IMR-90 (cell line): ENCODE results near the gene ARHGAP10. TPM values are rescaled to one million over a fixed set of nuclear protein-coding genes. Genes with fewer than 3 reads are reported as not detected.

Source experiments
- ATAC-seq: fragments of 200-7000 bp; cut with Tn5 transposase; 2 replicates; pipeline ENCODE4 v1.9.1; 2020; ENCODE audit warnings: low read depth, mild to moderate bottlenecking, moderate library complexity
- BruUV-seq: library from RNA; stranded (reverse); fragments of 400-500 nt; replicated peaks from 2 replicates; lab custom pipeline; 2021; lab: Mats Ljungman, UMichigan
- CTCF ChIA-PET: fragments of 300-600 bp; formaldehyde crosslinking; extraction: SDS; loops from one replicate; lab custom pipeline; 2021; ENCODE audit warnings: antibody characterized with exemption; lab: Yijun Ruan, JAX
- POLR2A ChIA-PET: fragments of 300-600 bp; sonication (Branson Sonifier 250); formaldehyde crosslinking; loops from one replicate; lab custom pipeline; 2022; ENCODE audit warnings: antibody characterized with exemption; ENCODE audit not compliant: unreplicated experiment; lab: Charles Lee
- DNase-seq: peaks from one replicate; pipeline ENCODE4 v3.0.0; 2013
- H2AFZ ChIP-seq: replicated peaks from 2 replicates; pipeline ENCODE3; 2013; ENCODE audit warnings: low read length, mild to moderate bottlenecking; ENCODE audit not compliant: poor library complexity
- H2AK5ac ChIP-seq: 2 replicates; pipeline ENCODE4 v1.6.1; 2013; ENCODE audit warnings: low read depth, low read length, inconsistent platforms
- H2AK9ac ChIP-seq: replicated peaks from 2 replicates; pipeline ENCODE3; 2013; ENCODE audit warnings: mild to moderate bottlenecking, low read depth, low read length, moderate library complexity; ENCODE audit not compliant: poor library complexity
- H2BK120ac ChIP-seq: 2 replicates; pipeline ENCODE4 v1.6.1; 2013; ENCODE audit warnings: low read depth, low read length, inconsistent platforms
- H2BK15ac ChIP-seq: 3 replicates; pipeline ENCODE4 v1.6.1; 2013; ENCODE audit warnings: low read depth, low read length, inconsistent platforms
- H2BK20ac ChIP-seq: 2 replicates; pipeline ENCODE4 v1.6.1; 2013; ENCODE audit warnings: low read depth, mild to moderate bottlenecking, inconsistent platforms, low read length, moderate library complexity
- H2BK5ac ChIP-seq: 2 replicates; pipeline ENCODE4 v1.6.1; 2013; ENCODE audit warnings: mild to moderate bottlenecking, low read depth, low read length, inconsistent platforms; ENCODE audit not compliant: poor library complexity, severe bottlenecking
- H3K14ac ChIP-seq: replicated peaks from 2 replicates; pipeline ENCODE4 v1.6.1; 2013; ENCODE audit warnings: low read depth, low read length, inconsistent platforms
- H3K18ac ChIP-seq: 2 replicates; pipeline ENCODE4 v1.6.1; 2013; ENCODE audit warnings: low read depth, low read length, control low read depth
- H3K23ac ChIP-seq: 2 replicates; pipeline ENCODE4 v1.6.1; 2013; ENCODE audit warnings: low read depth, low read length, inconsistent platforms
- H3K27ac ChIP-seq: 2 replicates; pipeline ENCODE4 v1.5.1; 2013; ENCODE audit warnings: mild to moderate bottlenecking, control low read depth, low read length; ENCODE audit not compliant: insufficient read depth
- H3K27me3 ChIP-seq: 2 replicates; pipeline ENCODE4 v1.6.1; 2013; ENCODE audit warnings: low read length; ENCODE audit not compliant: control insufficient read depth, insufficient read depth
- H3K36me3 ChIP-seq: 2 replicates; pipeline ENCODE4 v1.6.1; 2013; ENCODE audit warnings: low read length, mixed read lengths; ENCODE audit not compliant: control insufficient read depth, insufficient read depth
- H3K4ac ChIP-seq: 2 replicates; pipeline ENCODE4 v1.6.1; 2013; ENCODE audit warnings: low read depth, low read length, inconsistent platforms
- H3K4me1 ChIP-seq: 2 replicates; pipeline ENCODE4 v1.6.1; 2013; ENCODE audit warnings: low read length, mixed read lengths; ENCODE audit not compliant: control insufficient read depth, insufficient read depth
- H3K4me2 ChIP-seq: 2 replicates; pipeline ENCODE4 v1.6.1; 2013; ENCODE audit warnings: low read depth, mild to moderate bottlenecking, control low read depth, low read length, moderate library complexity
- H3K4me3 ChIP-seq: 2 replicates; pipeline ENCODE4 v1.5.1; 2013; ENCODE audit warnings: low read depth, mild to moderate bottlenecking, control low read depth, low read length, moderate library complexity; ENCODE audit not compliant: insufficient read depth
- H3K56ac ChIP-seq: 2 replicates; pipeline ENCODE4 v1.6.1; 2013; ENCODE audit warnings: low read length, inconsistent platforms; ENCODE audit not compliant: insufficient read depth; ENCODE audit errors: extremely low read depth
- H3K79me1 ChIP-seq, 2 experiments: 2 replicates each; pipeline ENCODE4 v1.6.1; 2013; ENCODE audit warnings: low read length in 2 of 2, inconsistent platforms in 1 of 2, low read depth in 1 of 2
- H3K9ac ChIP-seq: 2 replicates; pipeline ENCODE4 v1.6.1; 2013; ENCODE audit warnings: low read depth, low read length, control low read depth
- H3K9me1 ChIP-seq: 2 replicates; pipeline ENCODE4 v1.6.1; 2013; ENCODE audit warnings: low read length, inconsistent platforms; ENCODE audit not compliant: insufficient read depth
- H3K9me3 ChIP-seq: 2 replicates; pipeline ENCODE4 v1.6.1; 2013; ENCODE audit warnings: low read length; ENCODE audit not compliant: control insufficient read depth, insufficient read depth
- H4K20me1 ChIP-seq: 2 replicates; pipeline ENCODE4 v1.6.1; 2013; ENCODE audit warnings: low read length, inconsistent platforms; ENCODE audit not compliant: insufficient read depth
- H4K5ac ChIP-seq: 2 replicates; pipeline ENCODE4 v1.6.1; 2013; ENCODE audit warnings: mild to moderate bottlenecking, low read depth, low read length, control low read depth
- H4K8ac ChIP-seq, 2 experiments: 2 replicates each; pipeline ENCODE4 v1.6.1; 2013; ENCODE audit warnings: low read depth in 2 of 2, low read length in 2 of 2, control low read depth in 1 of 2, inconsistent platforms in 1 of 2
- H4K91ac ChIP-seq: 2 replicates; pipeline ENCODE4 v1.6.1; 2013; ENCODE audit warnings: low read depth, low read length, inconsistent platforms; ENCODE audit not compliant: insufficient read depth
- BHLHE40 ChIP-seq: fragments of 150-350 bp; IDR thresholded peaks from 2 replicates; pipeline ENCODE4 v1.6.1; 2016; ENCODE audit warnings: mild to moderate bottlenecking, low read depth, low read length
- CEBPB ChIP-seq: IDR thresholded peaks from 2 replicates; pipeline ENCODE4 v1.6.1; 2012; ENCODE audit warnings: low read depth, low read length, improper control_type of control experiment
- CHD1 ChIP-seq: IDR thresholded peaks from 2 replicates; pipeline ENCODE4 v1.6.1; 2012; ENCODE audit warnings: low read depth, low read length, improper control_type of control experiment
- CTCF ChIP-seq: conservative IDR thresholded peaks from 2 replicates; pipeline ENCODE4 v1.5.1; 2012; ENCODE audit warnings: mild to moderate bottlenecking, low read depth, low read length, improper control_type of control experiment
- ELK1 ChIP-seq: fragments of 150-350 bp; IDR thresholded peaks from 2 replicates; pipeline ENCODE4 v1.6.1; 2016; ENCODE audit warnings: low read depth, mild to moderate bottlenecking, low read length, moderate library complexity, borderline replicate concordance
- MAFK ChIP-seq: IDR thresholded peaks from 2 replicates; pipeline ENCODE4 v1.6.1; 2012; ENCODE audit warnings: low read depth, low read length, improper control_type of control experiment
- MAZ ChIP-seq: IDR thresholded peaks from 2 replicates; pipeline ENCODE4 v1.6.1; 2012; ENCODE audit warnings: low read depth, mild to moderate bottlenecking, low read length, improper control_type of control experiment, moderate library complexity, borderline replicate concordance
- MXI1 ChIP-seq: IDR thresholded peaks from 2 replicates; pipeline ENCODE4 v1.6.1; 2012; ENCODE audit warnings: low read depth, mild to moderate bottlenecking, low read length, moderate library complexity, borderline replicate concordance
- NFE2L2 ChIP-seq: fragments of 150-350 bp; IDR thresholded peaks from 2 replicates; pipeline ENCODE4 v1.6.1; 2016; ENCODE audit warnings: low read depth, mild to moderate bottlenecking, low read length
- POLR2A ChIP-seq: IDR thresholded peaks from 2 replicates; pipeline ENCODE4 v1.6.1; 2012; ENCODE audit warnings: mild to moderate bottlenecking, low read depth, low read length
- RAD21 ChIP-seq: IDR thresholded peaks from 2 replicates; pipeline ENCODE4 v1.6.1; 2012; ENCODE audit warnings: low read length, improper control_type of control experiment
- RCOR1 ChIP-seq: IDR thresholded peaks from 2 replicates; pipeline ENCODE4 v1.6.1; 2012; ENCODE audit warnings: mild to moderate bottlenecking, low read length, improper control_type of control experiment; ENCODE audit not compliant: insufficient replicate concordance
- RFX5 ChIP-seq: IDR thresholded peaks from 2 replicates; pipeline ENCODE4 v1.8.0; 2012; ENCODE audit warnings: low read depth, mild to moderate bottlenecking, low read length, moderate library complexity
- SMC3 ChIP-seq: fragments of 150-350 bp; IDR thresholded peaks from 2 replicates; pipeline ENCODE4 v1.6.1; 2016; ENCODE audit warnings: low read depth, mild to moderate bottlenecking, antibody characterized with exemption, low read length, moderate library complexity
- USF2 ChIP-seq: fragments of 150-350 bp; IDR thresholded peaks from 2 replicates; pipeline ENCODE4 v1.6.1; 2017; ENCODE audit warnings: mild to moderate bottlenecking, antibody characterized with exemption, low read length, low read depth
- WGBS, 2 experiments: methylation state at CpG; one replicate each; pipeline versions ENCODE4 v1.1.5 to v1.1.7; 2013; ENCODE audit warnings: missing lambda C conversion rate in 2 of 2; ENCODE audit not compliant: insufficient read length in 1 of 2; ENCODE audit errors: extremely low coverage in 2 of 2; 5-methylcytosine and 5-hydroxymethylcytosine counted together
- dilution Hi-C: fragments of 300-500 bp; cut with HindIII; formaldehyde crosslinking; loops from one replicate; pipeline ENCODE4 v1.14.3; 2018; ENCODE audit warnings: low sequenced_read_pairs; ENCODE audit not compliant: unreplicated experiment
- in situ Hi-C: fragments of 300-500 bp; cut with MboI; formaldehyde crosslinking; loops from 3 replicates; pipeline ENCODE4 v1.14.3; 2019; ENCODE audit warnings: low sequenced_read_pairs, inconsistent platforms, mixed read lengths
- intact Hi-C: fragments of 100-400 bp; cut with micrococcal nuclease; formaldehyde crosslinking; loops from 2 replicates; pipeline ENCODE4 v1.10.0; 2022
- polyA plus RNA-seq, 3 experiments: library from polyadenylated mRNA; depleted of rRNA; stranded (reverse); fragments of >200 nt; gene quantifications; 2 replicates each; pipeline ENCODE4 v1.2.3, GENCODE V29; 2012; ENCODE audit warnings: low replicate concordance in 1 of 3
- total RNA-seq: library from RNA; depleted of rRNA; stranded (reverse); fragments of >200 nt; gene quantifications from 2 replicates; pipeline ENCODE4 v1.2.3, GENCODE V29; 2012

ARHGAP10 gene
- total and polyA plus RNA-seq, 2 of the 4 experiments (the other 2 are of a cell fraction), result 27.1 to 29.4 TPM

- TF ChIP-seq SMC3 (no peak), NFE2L2 (no peak), MAFK (no peak), RAD21 (no peak)
These were observed 329.2 kb downstream of the ARHGAP10 start (continued) for GRCh38 chr4:148061141-148061481.

- Histone ChIP-seq H3K9ac (no peak overlapping the region), H2BK15ac (no peak overlapping the region), H2AK5ac (no peak overlapping the region), H4K8ac (no peak overlapping the region), H4K20me1 (peaks cover 9% of the 10 kb centered on the region), H3K23ac (no peak overlapping the region), H4K91ac (no peak overlapping the region), H2BK20ac (no peak overlapping the region), H3K18ac (no peak overlapping the region), H3K36me3 (peaks cover 11% of the 10 kb centered on the region), H2BK5ac (no peak overlapping the region), H2BK120ac (no peak overlapping the region), H4K5ac (no peak overlapping the region), H3K56ac (no peak overlapping the region), H3K9me1 (peaks cover 27% of the 10 kb centered on the region), H3K4me2 (no peak overlapping the region), H3K27ac (no peak overlapping the region), H3K9me3 (no peaks in the 10 kb centered on the region), H3K4ac (no peak overlapping the region), H2AFZ (no peak overlapping the region), H2AK9ac (no peak overlapping the region), H3K14ac (no peak overlapping the region), H3K27me3 (no peaks in the 10 kb centered on the region), H3K4me3 (no peak overlapping the region), H3K4me1 (peaks cover 4% of the 10 kb centered on the region; the same call in 1 of the 2 replicates), H3K79me1 (peaks cover 29 to 55% of the 10 kb centered on the region in 2 experiments)
- in situ Hi-C loops, result no loop called here
- dilution Hi-C loops, result no loop called here
- ATAC-seq, result no peak
- intact Hi-C loops, result no loop called here
- BruUV-seq, result no TSS peak
- DNase-seq, result no peak
- ChIA-PET POLR2A (no interaction called here), CTCF (no interaction called here)
- 80% methylated on average over 1 of the region's 8 CpGs; no CpG with 5 or more reads in 1 of the 2 experiments for WGBS, 2 experiments
- TF ChIP-seq USF2 (no peak), SMC3 (no peak), CHD1 (no peak), MAZ (no peak), CEBPB (no peak), MXI1 (no peak), RFX5 (no peak), ELK1 (no peak), BHLHE40 (no peak), NFE2L2 (no peak), POLR2A (no peak), CTCF (no peak), RCOR1 (no peak)
These were observed 329.9 kb downstream of the ARHGAP10 start for GRCh38 chr4:148061795-148062194.
